Loucy (cell line): ENCODE results near the gene UBALD1.

Experiments
- H2AFZ ChIP-seq: fragments of 200-600 bp; sonication (generic); 2 replicates; pipeline ENCODE4 v1.6.0; 2016; ENCODE audit warnings: antibody characterized with exemption, mild to moderate bottlenecking, low read length, moderate library complexity
- H3F3A ChIP-seq: fragments of 200-600 bp; 2 replicates; pipeline ENCODE4 v1.6.0; 2016; ENCODE audit warnings: antibody characterized with exemption, low read depth, mild to moderate bottlenecking
- H3K27me3 ChIP-seq: fragments of 200-600 bp; sonication (generic); 2 replicates; pipeline ENCODE4 v1.6.1; 2014; ENCODE audit warnings: low read length, mild to moderate bottlenecking; ENCODE audit not compliant: insufficient read depth, poor library complexity, severe bottlenecking
- H3K36me3 ChIP-seq: fragments of 200-600 bp; sonication (generic); 2 replicates; pipeline ENCODE4 v1.6.1; 2016; ENCODE audit warnings: low read length; ENCODE audit not compliant: insufficient read depth
- H3K4me1 ChIP-seq: fragments of 200-600 bp; sonication (generic); 2 replicates; pipeline ENCODE4 v1.5.1; 2014; ENCODE audit warnings: low read length, mild to moderate bottlenecking; ENCODE audit not compliant: insufficient read depth, poor library complexity, severe bottlenecking
- H3K4me2 ChIP-seq: fragments of 200-600 bp; sonication (generic); 2 replicates; pipeline ENCODE4 v1.6.0; 2014; ENCODE audit warnings: antibody characterized with exemption, low read length, low read depth, mild to moderate bottlenecking; ENCODE audit not compliant: poor library complexity, severe bottlenecking
- H3K4me3 ChIP-seq: fragments of 200-600 bp; sonication (generic); 2 replicates; pipeline ENCODE4 v1.5.1; 2014; ENCODE audit warnings: low read length, mild to moderate bottlenecking, mixed read lengths; ENCODE audit not compliant: poor library complexity, severe bottlenecking
- H3K79me2 ChIP-seq: fragments of 200-600 bp; sonication (generic); 2 replicates; pipeline ENCODE4 v1.6.1; 2014; ENCODE audit warnings: low read length; ENCODE audit not compliant: insufficient read depth
- H3K9ac ChIP-seq: fragments of 200-600 bp; sonication (generic); 2 replicates; pipeline ENCODE4 v1.6.0; 2014; ENCODE audit warnings: mild to moderate bottlenecking, low read depth, low read length, moderate library complexity; ENCODE audit not compliant: poor library complexity, severe bottlenecking
- H3K9me2 ChIP-seq: fragments of 200-600 bp; sonication (generic); replicated peaks from 2 replicates; pipeline ENCODE4 v1.6.1; 2016; ENCODE audit warnings: low read depth, low read length, mixed read lengths
- H3K9me3 ChIP-seq: fragments of 200-600 bp; sonication (generic); 2 replicates; pipeline ENCODE4 v1.6.1; 2014; ENCODE audit warnings: mild to moderate bottlenecking, antibody characterized with exemption, low read length, low read depth; ENCODE audit not compliant: insufficient read depth
- H4K20me1 ChIP-seq: fragments of 200-600 bp; sonication (generic); 2 replicates; pipeline ENCODE4 v1.6.0; 2014; ENCODE audit warnings: antibody characterized with exemption, low read length, mild to moderate bottlenecking; ENCODE audit not compliant: insufficient read depth, poor library complexity, severe bottlenecking
- CTCF ChIP-seq: fragments of 200-600 bp; sonication (generic); conservative IDR thresholded peaks from 2 replicates; pipeline ENCODE4 v1.5.1; 2014; ENCODE audit warnings: mild to moderate bottlenecking, antibody characterized with exemption, low read length
- EZH2phosphoT487 ChIP-seq: fragments of 200-600 bp; IDR thresholded peaks from 2 replicates; pipeline ENCODE4 v1.6.1; 2018; ENCODE audit warnings: antibody characterized with exemption, mild to moderate bottlenecking, moderate library complexity, borderline replicate concordance

The UBALD1 gene

GRCh38 chr16:4614571-4615383 is at the start of gene UBALD1:
UBALD1 (minus strand) TSS chr16:4614888; CDS start chr16:4614797, 91 bp downstream.
- peaks cover 16% of the 10 kb centered on the region for H4K20me1 ChIP-seq
- H3K9ac ChIP-seq = peak within 1 kb of the TSS; percentile 77
- peaks cover 12% of the 10 kb centered on the region for H3K4me1 ChIP-seq
- peak within 1 kb of the TSS; percentile 85 for H3K4me3 ChIP-seq
- no peaks in the 10 kb centered on the region for H3K27me3 ChIP-seq
- H3K9me3 ChIP-seq = no peaks in the 10 kb centered on the region
- no peaks in the 10 kb centered on the region for H3F3A ChIP-seq
- TF ChIP-seq CTCF = no peak
- TF ChIP-seq EZH2phosphoT487 = no peak
- H3K79me2 ChIP-seq = peaks cover 47% of the 10 kb centered on the region
- peak within 1 kb of the TSS; percentile 70; the same call in 1 of the 2 replicates for H2AFZ ChIP-seq
- no peaks in the 10 kb centered on the region for H3K36me3 ChIP-seq
- H3K9me2 ChIP-seq = no peaks in the 10 kb centered on the region
- peak within 1 kb of the TSS; percentile 85 for H3K4me2 ChIP-seq

GRCh38 chr16:4663777-4664465 is 49.2 kb upstream of the UBALD1 start:
- Histone ChIP-seq H3K9me2 (no peaks in the 10 kb centered on the region), H3K27me3 (no peaks in the 10 kb centered on the region), H3K4me1 (peaks cover 18% of the 10 kb centered on the region), H3K79me2 (no peaks in the 10 kb centered on the region), H3K36me3 (peaks cover 19% of the 10 kb centered on the region; the same call in 1 of the 2 replicates), H3K4me3 (peak overlapping the region; percentile 7), H3K9me3 (no peaks in the 10 kb centered on the region), H4K20me1 (no peaks in the 10 kb centered on the region), H3K4me2 (peak overlapping the region; percentile 59), H2AFZ (no peak overlapping the region), H3F3A (no peaks in the 10 kb centered on the region), H3K9ac (peak overlapping the region; percentile 66)
- no peak for TF ChIP-seq CTCF
- no peak for TF ChIP-seq EZH2phosphoT487

GRCh38 chr16:4663465-4663776 is 48.7 kb upstream of the UBALD1 start:
- H3K4me3 ChIP-seq = no peak overlapping the region
- H3K79me2 ChIP-seq = no peaks in the 10 kb centered on the region
- no peaks in the 10 kb centered on the region for H3K9me2 ChIP-seq
- no peaks in the 10 kb centered on the region for H4K20me1 ChIP-seq
- TF ChIP-seq EZH2phosphoT487 = no peak
- TF ChIP-seq CTCF = no peak
- peaks cover 14% of the 10 kb centered on the region; the same call in 1 of the 2 replicates for H3K36me3 ChIP-seq
- H3K27me3 ChIP-seq = no peaks in the 10 kb centered on the region
- no peak overlapping the region for H2AFZ ChIP-seq
- H3K4me2 ChIP-seq = peak overlapping the region; percentile 46
- peak overlapping the region; percentile 66 for H3K9ac ChIP-seq
- H3K9me3 ChIP-seq = no peaks in the 10 kb centered on the region
- H3F3A ChIP-seq = no peaks in the 10 kb centered on the region
- H3K4me1 ChIP-seq = peaks cover 18% of the 10 kb centered on the region
